NOMO-1 treated with dmso at 0.1 percent for 144 hours (cell line): ENCODE results near the gene PML.

Experiments used
- DNase-seq: peaks from one replicate; lab custom pipeline; 2025; ENCODE audit not compliant: unreplicated experiment; lab: John Stamatoyannopoulos, UW

PML gene

GRCh38 chr15:74007820-74008371 lies 13.4 kb downstream of the PML start:
- no peak for DNase-seq

GRCh38 chr15:74008901-74009300 lies 14.4 kb downstream of the PML start:
- DNase-seq: no peak

- no peak for DNase-seq
These were observed 16.5 kb downstream of the PML start for GRCh38 chr15:74010929-74011540.

- DNase-seq: no peak
These were observed 17.1 kb downstream of the PML start for GRCh38 chr15:74011610-74012009.

- no peak for DNase-seq
These were observed 18.9 kb downstream of the PML start for GRCh38 chr15:74013374-74013894.

- DNase-seq: no peak
These were observed 25.2 kb downstream of the PML start for GRCh38 chr15:74019734-74020133.

GRCh38 chr15:74022706-74023470 lies 28.4 kb downstream of the PML start:
- DNase-seq: no peak

- DNase-seq: no peak
These were observed 30.2 kb downstream of the PML start for GRCh38 chr15:74024687-74025086.

GRCh38 chr15:74025436-74025835 lies 30.9 kb downstream of the PML start:
- no peak for DNase-seq

- DNase-seq: no peak
These were observed 33.2 kb downstream of the PML start for GRCh38 chr15:74027688-74028087.

- no peak for DNase-seq
These were observed 34.1 kb downstream of the PML start for GRCh38 chr15:74028646-74029045.

- no peak for DNase-seq
These were observed 37.5 kb downstream of the PML start for GRCh38 chr15:74032046-74032445.

- DNase-seq: no peak
These were observed 38.4 kb downstream of the PML start for GRCh38 chr15:74032606-74033561.

- DNase-seq: no peak
These were observed 39.8 kb downstream of the PML start for GRCh38 chr15:74034206-74034755.

GRCh38 chr15:74035121-74036017 lies 40.9 kb downstream of the PML start:
- no peak for DNase-seq

GRCh38 chr15:74036271-74037170 lies 42.0 kb downstream of the PML start:
- DNase-seq: no peak

- DNase-seq: no peak
These were observed 42.9 kb downstream of the PML start for GRCh38 chr15:74037171-74038117.
